IPS-15b (cell line): ENCODE measurements around the gene UGT3A2.

Experiments
- H3K27me3 ChIP-seq: one replicate; pipeline ENCODE4 v1.6.1; 2013; ENCODE audit warnings: low read length; ENCODE audit not compliant: control insufficient read depth, insufficient read depth
- H3K36me3 ChIP-seq: one replicate; pipeline ENCODE4 v1.6.1; 2013; ENCODE audit warnings: low read length; ENCODE audit not compliant: control insufficient read depth, insufficient read depth
- H3K4me1 ChIP-seq: one replicate; pipeline ENCODE4 v1.6.1; 2013; ENCODE audit warnings: mild to moderate bottlenecking, low read length; ENCODE audit not compliant: control insufficient read depth, insufficient read depth
- H3K4me3 ChIP-seq: one replicate; pipeline ENCODE4 v1.5.1; 2013; ENCODE audit warnings: low read depth, low read length
- H3K9ac ChIP-seq: one replicate; pipeline ENCODE4 v1.6.1; 2013; ENCODE audit warnings: low read depth, mild to moderate bottlenecking, low read length
- H3K9me3 ChIP-seq: one replicate; pipeline ENCODE4 v1.6.1; 2013; ENCODE audit warnings: mild to moderate bottlenecking, low read length; ENCODE audit not compliant: control insufficient read depth, insufficient read depth

The UGT3A2 gene

DNA sequence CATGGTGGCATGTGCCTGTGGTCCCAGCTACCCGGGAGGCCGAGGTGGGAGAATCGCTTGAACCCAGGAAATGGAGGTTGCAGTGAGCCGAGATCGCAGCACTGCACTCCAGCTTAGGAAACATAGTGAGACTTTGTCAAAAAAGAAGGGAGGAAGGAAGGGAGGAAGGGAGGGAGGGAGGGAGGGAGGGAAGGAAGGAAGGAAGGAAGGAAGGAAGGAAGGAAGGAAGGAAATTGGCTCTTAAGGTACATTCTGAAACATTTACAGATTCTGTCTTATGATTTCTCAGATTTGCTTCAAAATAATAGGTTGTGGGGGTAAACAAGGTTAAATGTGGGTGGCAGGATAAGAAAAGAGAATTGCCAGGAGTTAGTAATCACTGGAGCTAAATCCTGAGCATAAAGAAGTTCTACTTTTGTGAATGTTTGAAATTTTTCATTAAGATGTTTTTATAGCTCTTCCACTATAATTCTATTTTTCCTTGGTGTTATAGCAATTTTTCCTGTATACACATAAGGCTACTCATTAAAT, 2.1 kb upstream of the UGT3A2 start:
- no peak overlapping the region for H3K4me3 ChIP-seq
- H3K36me3 ChIP-seq, result no peaks in the 10 kb centered on the region
- no peaks in the 10 kb centered on the region for H3K9me3 ChIP-seq
- H3K9ac ChIP-seq, result no peak overlapping the region
- H3K27me3 ChIP-seq, result peaks cover 9% of the 10 kb centered on the region
- H3K4me1 ChIP-seq, result peaks cover 6% of the 10 kb centered on the region

DNA sequence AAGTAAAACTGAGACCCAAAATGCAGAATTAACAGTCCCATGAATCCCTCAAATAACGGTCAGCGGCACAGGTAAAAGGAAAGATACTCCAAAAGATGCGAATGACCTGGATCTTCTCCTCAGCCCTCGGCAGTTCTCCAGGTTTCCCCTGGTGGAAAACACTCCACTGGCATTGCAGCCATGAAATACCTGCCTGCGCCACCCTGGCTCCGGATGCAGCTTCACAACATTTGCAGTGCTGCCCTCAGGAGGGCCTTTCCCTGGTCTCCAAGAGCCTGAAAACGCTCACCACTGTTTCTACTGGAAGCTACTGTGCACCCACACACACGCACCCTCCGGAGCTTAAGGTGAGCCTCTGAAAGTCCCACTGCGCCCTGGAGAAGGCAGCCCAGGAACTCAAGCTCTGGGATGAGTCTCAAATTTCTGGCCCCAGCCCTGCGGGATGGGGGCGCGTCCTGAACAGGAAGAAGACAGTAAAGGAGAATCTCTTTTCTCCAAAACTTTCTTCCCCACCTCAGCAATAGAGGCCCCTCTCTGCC, 612 bp downstream of the UGT3A2 start:
- H3K4me3 ChIP-seq, result peak overlapping the region; percentile 78
- H3K9me3 ChIP-seq, result no peaks in the 10 kb centered on the region
- H3K36me3 ChIP-seq, result no peaks in the 10 kb centered on the region
- peak overlapping the region; percentile 70 for H3K9ac ChIP-seq
- peaks cover 4% of the 10 kb centered on the region for H3K4me1 ChIP-seq
- peaks cover 9% of the 10 kb centered on the region for H3K27me3 ChIP-seq

DNA sequence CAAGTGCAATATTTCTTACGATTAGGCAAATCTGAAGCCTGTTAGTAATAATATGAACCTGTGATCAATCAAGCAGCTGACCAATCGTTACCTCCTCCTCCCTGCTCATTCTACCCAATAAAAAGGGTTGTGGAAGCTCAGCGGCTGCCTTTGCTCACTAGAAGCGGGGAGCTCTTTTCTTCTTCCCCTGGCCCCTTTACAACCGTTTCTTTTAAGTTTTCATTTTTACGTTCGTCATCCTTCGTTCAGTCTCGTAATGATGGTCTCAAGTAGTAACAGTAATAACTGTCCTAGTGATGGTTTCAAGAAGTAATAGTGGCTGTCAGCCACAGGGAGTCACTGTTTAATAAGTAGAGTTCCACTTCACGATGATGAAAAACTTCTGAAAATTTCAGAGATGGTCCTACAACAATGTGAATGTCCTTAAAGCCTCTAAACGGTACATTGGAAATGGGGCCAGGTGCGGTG, 6.2 kb downstream of the UGT3A2 start:
- no peaks in the 10 kb centered on the region for H3K9me3 ChIP-seq
- H3K36me3 ChIP-seq, result no peaks in the 10 kb centered on the region
- H3K9ac ChIP-seq, result no peak overlapping the region
- no peaks in the 10 kb centered on the region for H3K4me1 ChIP-seq
- H3K4me3 ChIP-seq, result no peak overlapping the region
- H3K27me3 ChIP-seq, result peaks cover 4% of the 10 kb centered on the region

DNA sequence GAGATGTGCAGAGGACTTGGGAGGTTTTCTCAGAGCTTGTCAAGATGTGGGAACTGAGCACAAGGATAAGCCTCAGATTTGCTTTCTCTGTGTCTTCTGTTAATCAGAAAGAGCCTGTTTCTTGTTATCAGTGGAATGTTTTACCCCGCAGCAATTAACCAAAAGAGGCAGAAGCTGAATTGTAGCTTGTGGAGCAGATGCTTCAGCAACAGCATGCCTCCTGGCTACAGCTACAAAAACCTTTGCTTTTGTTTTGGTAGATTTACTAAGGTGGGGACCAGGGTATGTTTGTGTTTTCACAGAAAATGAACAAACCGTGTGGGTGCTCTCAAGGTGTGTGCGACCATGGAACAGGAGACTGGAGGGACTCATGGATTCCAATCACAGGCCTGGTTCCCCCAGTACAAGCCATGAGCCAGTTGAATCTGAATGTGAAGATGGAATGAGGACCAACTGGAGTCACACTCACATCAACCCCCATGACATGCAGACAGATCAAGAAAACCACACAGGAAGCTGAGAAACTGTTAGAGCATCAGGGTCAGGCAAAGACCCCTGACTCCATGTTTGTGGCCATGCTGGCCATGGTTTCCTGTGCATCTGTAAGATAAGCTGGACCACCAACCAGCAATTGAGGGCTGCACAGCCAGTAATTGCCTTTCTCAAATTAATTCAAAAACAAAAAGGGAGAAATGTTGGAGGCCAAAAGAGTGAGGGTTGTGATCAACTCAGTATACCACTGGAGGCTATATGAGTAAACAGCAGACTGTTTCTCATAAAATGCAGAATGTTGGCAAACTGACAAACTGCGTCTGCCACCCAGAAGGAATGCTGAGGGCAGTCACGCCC, 6.9 kb downstream of the UGT3A2 start:
- peaks cover 2% of the 10 kb centered on the region for H3K27me3 ChIP-seq
- no peak overlapping the region for H3K4me3 ChIP-seq
- H3K4me1 ChIP-seq, result no peaks in the 10 kb centered on the region
- H3K9me3 ChIP-seq, result no peaks in the 10 kb centered on the region
- no peak overlapping the region for H3K9ac ChIP-seq
- H3K36me3 ChIP-seq, result no peaks in the 10 kb centered on the region

DNA sequence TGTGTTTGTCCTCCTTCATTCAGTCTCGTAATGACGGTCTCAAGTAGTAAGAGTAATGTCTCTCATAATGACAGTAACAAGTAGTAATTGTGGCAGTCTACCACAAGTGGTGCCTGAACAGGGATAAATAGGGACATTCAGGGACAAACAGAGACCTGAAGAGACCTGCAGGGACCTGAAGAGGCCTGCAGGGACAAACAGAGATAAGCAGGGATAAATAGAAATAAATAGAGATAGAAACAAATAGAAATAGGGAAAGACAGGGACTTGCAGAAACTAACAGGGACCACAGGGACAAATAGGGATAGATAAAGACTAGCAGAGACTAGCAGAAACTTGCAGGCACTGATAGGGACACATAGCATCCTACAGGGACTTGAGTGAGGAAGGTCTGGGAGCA, 7.9 kb downstream of the UGT3A2 start:
- no peak overlapping the region for H3K9ac ChIP-seq
- no peaks in the 10 kb centered on the region for H3K4me1 ChIP-seq
- H3K4me3 ChIP-seq, result no peak overlapping the region
- H3K27me3 ChIP-seq, result no peaks in the 10 kb centered on the region
- H3K9me3 ChIP-seq, result no peaks in the 10 kb centered on the region
- H3K36me3 ChIP-seq, result no peaks in the 10 kb centered on the region

DNA sequence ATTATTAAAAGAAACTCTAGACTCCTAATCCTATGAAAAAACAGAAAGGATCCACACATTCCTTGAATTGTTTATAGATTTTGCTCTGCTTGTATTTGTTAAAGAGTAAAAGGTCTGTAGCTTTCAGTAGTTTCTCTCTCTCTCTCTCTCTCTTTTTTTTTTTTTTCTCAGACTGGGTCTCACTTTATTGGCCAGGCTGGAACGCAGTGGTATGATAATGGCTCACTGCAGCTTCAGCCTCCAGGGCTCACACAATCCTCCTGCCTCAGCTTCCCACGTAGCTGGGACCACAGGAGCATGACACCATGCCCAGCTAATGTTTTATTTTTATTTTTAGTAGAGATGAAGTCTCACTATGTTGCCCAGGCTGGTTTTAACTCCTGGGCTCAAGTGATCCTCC, 9.3 kb downstream of the UGT3A2 start:
- Histone ChIP-seq H3K27me3 (no peaks in the 10 kb centered on the region), H3K9me3 (no peaks in the 10 kb centered on the region), H3K36me3 (no peaks in the 10 kb centered on the region), H3K9ac (no peak overlapping the region), H3K4me3 (no peak overlapping the region), H3K4me1 (no peaks in the 10 kb centered on the region)

DNA sequence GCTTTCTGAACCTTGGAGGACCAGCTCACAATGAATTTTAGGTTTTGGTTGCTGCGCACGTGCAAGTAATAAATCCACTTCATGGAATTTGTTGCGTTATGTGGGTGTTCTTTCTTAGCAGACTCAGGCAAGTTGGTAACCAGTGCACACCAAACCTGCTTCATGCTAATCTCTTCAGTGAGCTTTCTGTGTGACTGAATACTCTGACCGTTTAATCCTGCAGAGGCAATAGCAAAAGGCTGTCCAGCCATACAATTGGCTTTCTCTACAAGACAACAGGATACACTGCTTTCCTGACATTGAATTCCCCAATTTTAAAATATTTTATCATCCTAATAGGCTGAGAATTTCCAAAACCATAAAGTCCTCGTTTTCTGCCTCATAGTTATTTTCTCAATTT, 10.3 kb downstream of the UGT3A2 start:
- Histone ChIP-seq H3K4me3 (no peak overlapping the region), H3K27me3 (no peaks in the 10 kb centered on the region), H3K9me3 (no peaks in the 10 kb centered on the region), H3K4me1 (no peaks in the 10 kb centered on the region), H3K9ac (no peak overlapping the region), H3K36me3 (no peaks in the 10 kb centered on the region)

DNA sequence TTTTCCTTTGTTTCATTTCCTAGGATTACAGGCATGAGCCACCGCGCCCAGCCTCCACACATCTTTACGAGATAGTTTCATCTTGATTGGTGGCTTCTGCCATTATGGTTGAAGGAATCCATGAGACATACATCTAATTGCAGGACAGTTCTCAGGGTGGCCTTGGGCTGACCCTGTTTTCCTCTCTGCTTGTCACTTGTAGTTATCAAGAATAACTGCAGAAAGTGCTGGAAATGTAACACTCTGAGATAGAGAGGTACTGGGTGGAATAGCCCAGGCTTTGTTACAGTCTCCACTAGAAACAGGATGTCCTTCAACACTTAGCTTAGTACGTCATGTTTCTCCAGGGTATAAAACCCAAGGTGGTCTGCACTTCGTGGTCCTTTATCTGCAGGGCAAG, 10.7 kb downstream of the UGT3A2 start:
- H3K4me3 ChIP-seq, result no peak overlapping the region
- no peaks in the 10 kb centered on the region for H3K9me3 ChIP-seq
- H3K36me3 ChIP-seq, result no peaks in the 10 kb centered on the region
- H3K4me1 ChIP-seq, result no peaks in the 10 kb centered on the region
- H3K27me3 ChIP-seq, result no peaks in the 10 kb centered on the region
- H3K9ac ChIP-seq, result no peak overlapping the region

DNA sequence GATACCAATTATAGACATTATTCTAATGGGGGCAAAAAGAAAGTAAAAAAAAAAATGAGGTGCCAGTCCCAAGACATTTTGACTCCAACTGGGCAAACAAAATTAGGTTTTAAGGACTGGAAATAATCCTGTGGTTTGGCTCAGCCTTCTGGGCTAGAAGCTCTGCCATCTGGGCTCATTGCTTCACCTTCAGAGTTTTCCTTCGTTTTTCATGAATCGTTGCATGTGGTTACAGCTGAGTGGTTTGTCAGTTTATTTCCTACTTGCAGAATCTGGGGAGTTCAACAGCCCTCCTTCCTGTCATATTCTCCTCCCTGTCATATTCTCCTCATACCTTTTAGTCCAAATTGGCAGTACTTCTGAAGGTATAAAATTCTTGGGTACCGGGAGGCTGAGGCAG, 12.0 kb downstream of the UGT3A2 start:
- Histone ChIP-seq H3K9me3 (no peaks in the 10 kb centered on the region), H3K9ac (no peak overlapping the region), H3K4me1 (no peaks in the 10 kb centered on the region), H3K36me3 (no peaks in the 10 kb centered on the region), H3K27me3 (no peaks in the 10 kb centered on the region), H3K4me3 (no peak overlapping the region)

DNA sequence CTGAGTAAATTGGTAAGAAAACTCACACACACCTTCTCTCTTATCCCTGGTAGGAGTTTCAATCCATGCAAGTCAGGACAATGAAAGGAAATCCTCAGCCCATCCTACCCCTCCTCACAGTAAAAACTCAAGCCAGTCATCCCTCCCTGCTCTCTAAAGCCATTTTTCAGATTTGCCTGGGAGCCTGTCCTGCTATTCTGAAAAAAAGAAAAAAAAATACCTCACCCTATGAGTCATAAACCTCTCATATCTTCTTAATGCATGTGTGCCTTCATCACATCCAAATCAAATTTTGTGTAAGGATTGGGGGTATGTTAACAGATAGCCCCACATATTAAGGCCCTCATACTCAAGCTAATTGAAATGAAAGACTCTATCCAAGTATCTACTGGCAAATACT, 14.1 kb downstream of the UGT3A2 start:
- Histone ChIP-seq H3K27me3 (no peaks in the 10 kb centered on the region), H3K36me3 (no peaks in the 10 kb centered on the region), H3K9me3 (no peaks in the 10 kb centered on the region), H3K4me3 (no peak overlapping the region), H3K9ac (no peak overlapping the region), H3K4me1 (no peaks in the 10 kb centered on the region)

DNA sequence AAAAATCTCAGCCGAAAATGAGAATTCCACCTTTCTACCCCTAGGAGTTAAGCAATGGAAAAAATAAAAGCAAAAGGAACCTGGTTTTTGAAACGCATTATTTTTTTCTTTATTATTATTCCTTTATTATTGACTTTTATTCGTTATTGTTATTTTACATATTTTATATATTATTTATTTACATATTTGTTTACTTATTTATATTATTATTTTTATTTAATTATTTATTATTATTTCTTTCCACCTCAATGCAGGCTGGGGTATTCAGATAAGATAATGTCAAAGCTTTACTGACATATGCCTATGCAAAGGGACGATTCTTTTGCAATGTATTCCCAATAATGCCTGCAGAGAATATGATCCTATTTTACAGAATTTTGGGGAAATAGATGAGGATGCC, 16.7 kb downstream of the UGT3A2 start:
- Histone ChIP-seq H3K27me3 (no peaks in the 10 kb centered on the region), H3K9me3 (no peaks in the 10 kb centered on the region), H3K36me3 (no peaks in the 10 kb centered on the region), H3K9ac (no peak overlapping the region), H3K4me3 (no peak overlapping the region), H3K4me1 (no peaks in the 10 kb centered on the region)
